Measurements from ENCODE around the gene PCDHB12.
"Not testable (repeated sequence)": the region's sequence is repeated elsewhere in the genome, so short reads cannot be mapped to it uniquely, and the experiment has no call there.

Gene PCDHB12

DNA sequence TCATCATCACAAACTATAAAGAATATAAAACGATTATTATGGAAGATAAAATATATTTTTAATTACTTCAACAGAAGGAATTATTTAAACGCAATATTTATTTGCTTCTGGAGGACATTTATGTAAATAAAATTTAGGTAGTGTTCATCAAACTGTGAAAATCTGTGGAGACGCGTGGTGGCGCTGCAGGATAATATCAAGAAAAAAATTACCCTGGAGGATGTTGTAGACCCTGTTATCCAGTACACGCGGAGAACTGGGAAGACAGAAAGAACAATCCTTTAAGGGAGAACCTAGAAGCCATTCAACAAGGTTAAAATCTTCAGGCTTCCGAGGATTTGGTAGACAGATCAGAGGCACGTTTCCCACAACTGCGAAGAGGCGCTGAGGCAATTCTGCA is at the start of gene PCDHB12:
Gene PCDHB12, plus strand, starts transcription at position 242 of the 400 bp plus-strand sequence. CDS start 189 bp downstream, outside the sequence.
- no peak for DNase-seq

DNA sequence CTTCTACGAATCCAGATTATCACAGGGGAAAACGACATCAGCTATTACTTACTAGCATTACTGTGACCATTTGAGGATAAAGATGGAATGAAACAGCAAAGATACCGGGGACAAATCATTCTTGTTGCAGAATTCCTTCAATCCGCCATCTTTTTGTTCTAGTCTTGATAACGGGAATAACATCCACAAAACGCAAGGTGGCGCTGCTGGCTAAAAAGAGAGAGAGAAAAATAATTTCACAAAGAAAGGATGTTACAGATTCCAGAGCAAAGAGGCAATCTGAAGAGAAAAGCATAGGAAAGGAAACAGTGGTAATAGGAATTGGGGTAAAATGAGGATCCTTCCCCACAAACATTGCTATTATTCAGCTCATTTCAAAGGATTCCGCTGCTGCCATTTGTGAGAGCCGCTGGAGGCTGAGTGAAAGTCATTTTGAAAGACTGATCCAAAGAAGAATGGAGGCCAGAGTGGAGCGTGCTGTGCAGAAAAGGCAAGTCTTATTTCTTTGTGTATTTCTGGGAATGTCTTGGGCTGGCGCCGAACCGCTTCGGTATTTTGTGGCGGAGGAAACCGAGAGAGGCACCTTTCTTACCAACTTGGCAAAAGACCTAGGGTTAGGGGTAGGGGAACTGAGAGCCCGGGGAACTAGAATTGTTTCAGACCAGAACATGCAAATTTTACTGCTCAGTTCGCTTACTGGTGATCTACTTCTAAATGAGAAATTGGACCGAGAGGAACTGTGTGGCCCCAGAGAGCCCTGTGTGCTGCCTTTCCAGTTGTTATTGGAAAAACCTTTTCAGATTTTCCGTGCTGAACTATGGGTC is 35.9 kb upstream of the PCDHB12 start, which contains the start of gene PCDHB7:
Gene PCDHB7, plus strand, starts transcription at position 264 of the 824 bp plus-strand sequence. Its CDS starts 192 bp downstream, at position 456.
- no peak for DNase-seq

DNA sequence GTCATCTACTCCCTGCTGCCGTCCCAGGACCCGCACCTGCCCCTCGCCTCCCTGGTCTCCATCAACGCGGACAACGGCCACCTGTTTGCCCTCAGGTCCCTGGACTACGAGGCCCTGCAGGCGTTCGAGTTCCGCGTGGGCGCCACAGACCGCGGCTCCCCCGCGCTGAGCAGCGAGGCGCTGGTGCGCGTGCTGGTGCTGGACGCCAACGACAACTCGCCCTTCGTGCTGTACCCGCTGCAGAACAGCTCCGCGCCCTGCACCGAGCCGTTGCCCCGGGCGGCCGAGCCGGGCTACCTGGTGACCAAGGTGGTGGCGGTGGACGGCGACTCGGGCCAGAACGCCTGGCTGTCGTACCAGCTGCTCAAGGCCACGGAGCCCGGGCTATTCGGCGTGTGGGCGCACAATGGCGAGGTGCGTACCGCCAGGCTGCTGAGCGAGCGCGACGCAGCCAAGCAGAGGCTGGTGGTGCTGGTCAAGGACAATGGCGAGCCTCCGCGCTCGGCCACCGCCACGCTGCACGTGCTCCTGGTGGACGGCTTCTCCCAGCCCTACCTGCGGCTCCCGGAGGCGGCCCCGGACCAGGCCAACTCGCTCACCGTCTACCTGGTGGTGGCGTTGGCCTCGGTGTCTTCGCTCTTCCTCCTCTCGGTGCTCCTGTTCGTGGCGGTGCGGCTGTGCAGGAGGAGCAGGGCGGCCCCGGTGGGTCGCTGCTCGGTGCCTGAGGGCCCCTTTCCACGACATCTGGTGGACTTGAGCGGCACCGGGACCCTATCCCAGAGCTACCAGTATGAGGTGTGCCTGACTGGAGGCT is 34.0 kb upstream of the PCDHB12 start:
- DNase-seq, result not testable (repeated sequence)

DNA sequence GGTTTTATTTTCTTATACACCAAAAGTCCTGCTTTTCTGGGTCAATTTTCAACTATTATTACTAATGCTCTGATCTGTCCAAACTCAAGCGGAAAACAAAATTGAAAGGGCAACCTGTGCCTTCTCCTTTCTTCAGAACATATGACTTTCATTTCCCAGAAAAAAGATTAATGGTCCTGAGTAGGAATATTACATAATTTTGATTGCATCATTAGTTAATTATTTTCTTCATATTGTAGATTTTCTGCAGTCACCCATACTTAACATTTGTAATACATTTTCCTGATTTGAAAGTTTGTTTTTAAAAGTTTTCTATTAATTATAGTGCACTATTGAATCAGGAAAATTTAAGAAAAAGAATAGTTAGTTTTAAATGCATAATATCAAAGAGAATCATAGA is 32.6 kb upstream of the PCDHB12 start:
- DNase-seq, result no peak

DNA sequence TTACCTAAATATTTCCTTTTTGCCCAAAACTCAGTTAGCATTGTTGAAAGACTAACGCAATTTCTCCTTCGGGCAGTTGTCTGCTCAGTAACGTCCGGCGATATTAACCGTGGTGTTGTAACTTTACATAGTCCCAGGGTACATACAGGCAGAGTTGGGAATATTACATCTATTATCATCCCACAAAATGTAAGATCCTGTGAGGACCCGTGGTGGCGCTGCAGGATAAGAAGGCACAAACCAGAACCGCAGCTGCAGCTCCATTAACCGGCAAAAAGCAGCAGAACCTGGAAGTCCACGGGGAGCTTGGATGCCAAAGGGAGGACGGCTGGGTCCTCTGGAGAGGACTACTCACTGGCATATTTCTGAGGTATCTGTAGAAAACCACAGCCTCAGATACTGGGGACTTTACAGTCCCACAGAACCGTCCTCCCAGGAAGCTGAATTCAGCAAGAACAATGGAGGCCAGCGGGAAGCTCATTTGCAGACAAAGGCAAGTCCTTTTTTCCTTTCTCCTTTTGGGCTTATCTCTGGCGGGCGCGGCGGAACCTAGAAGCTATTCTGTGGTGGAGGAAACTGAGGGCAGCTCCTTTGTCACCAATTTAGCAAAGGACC is 30.8 kb upstream of the PCDHB12 start, which contains the start of gene PCDHB8:
Gene PCDHB8, plus strand, starts transcription at position 214 of the 615 bp plus-strand sequence. Its CDS starts 245 bp downstream, at position 459.
- DNase-seq, result not testable (repeated sequence)

DNA sequence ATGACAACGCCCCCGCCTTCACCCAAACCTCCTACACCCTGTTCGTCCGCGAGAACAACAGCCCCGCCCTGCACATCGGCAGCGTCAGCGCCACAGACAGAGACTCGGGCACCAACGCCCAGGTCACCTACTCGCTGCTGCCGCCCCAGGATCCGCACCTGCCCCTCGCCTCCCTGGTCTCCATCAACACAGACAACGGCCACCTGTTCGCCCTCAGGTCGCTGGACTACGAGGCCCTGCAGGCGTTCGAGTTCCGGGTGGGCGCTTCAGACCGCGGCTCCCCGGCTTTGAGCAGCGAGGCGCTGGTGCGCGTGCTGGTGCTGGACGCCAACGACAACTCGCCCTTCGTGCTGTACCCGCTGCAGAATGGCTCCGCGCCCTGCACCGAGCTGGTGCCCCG is 29.1 kb upstream of the PCDHB12 start:
- not testable (repeated sequence) for DNase-seq

DNA sequence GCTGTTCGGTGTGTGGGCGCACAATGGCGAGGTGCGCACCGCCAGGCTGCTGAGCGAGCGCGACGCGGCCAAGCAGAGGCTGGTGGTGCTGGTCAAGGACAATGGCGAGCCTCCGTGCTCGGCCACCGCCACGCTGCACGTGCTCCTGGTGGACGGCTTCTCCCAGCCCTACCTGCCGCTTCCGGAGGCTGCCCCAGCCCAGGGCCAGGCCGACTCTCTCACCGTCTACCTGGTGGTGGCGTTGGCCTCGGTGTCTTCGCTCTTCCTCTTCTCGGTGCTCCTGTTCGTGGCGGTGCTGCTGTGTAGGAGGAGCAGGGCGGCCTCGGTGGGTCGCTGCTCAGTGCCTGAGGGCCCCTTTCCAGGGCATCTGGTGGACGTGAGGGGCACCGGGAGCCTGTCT is 28.6 kb upstream of the PCDHB12 start:
- not testable (repeated sequence) for DNase-seq

DNA sequence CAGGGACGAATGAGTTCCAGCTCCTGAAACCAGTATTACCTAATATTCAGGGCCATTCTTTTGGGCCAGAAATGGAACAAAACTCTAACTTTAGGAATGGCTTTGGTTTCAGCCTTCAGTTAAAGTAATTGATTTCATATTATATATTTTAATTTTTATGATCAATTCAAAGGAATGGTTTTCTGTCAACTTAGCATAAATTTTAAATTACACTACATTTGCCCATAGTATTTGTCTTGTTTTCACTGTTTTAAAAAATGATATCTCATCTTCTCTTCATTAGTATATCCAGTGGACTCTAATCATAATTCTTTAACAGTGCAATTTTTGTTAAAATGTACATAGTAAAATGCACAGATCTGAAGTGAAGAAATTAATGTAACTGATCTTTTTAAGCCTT is 28.2 kb upstream of the PCDHB12 start:
- DNase-seq, result no peak

DNA sequence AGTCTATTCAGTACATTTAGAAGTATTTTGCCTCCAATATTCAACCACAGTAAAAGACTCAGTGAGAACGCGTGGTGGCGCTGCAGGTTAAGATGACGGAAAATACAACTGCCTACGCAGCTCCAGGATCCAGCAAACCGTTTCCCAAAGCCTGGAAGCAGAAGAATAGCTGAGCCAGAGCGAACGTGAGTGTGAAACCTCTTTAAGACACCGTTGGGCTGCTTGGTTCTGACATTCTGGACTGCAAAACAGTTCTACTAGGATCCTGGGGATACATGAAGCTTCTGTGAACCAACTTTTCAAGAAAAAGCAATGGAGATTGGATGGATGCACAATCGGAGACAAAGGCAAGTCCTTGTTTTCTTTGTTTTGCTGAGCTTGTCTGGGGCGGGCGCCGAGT is 26.3 kb upstream of the PCDHB12 start, which contains the start of gene PCDHB16:
Gene PCDHB16, plus strand, starts transcription at position 140 of the 400 bp plus-strand sequence. Its CDS starts 173 bp downstream, at position 313.
- no peak for DNase-seq

DNA sequence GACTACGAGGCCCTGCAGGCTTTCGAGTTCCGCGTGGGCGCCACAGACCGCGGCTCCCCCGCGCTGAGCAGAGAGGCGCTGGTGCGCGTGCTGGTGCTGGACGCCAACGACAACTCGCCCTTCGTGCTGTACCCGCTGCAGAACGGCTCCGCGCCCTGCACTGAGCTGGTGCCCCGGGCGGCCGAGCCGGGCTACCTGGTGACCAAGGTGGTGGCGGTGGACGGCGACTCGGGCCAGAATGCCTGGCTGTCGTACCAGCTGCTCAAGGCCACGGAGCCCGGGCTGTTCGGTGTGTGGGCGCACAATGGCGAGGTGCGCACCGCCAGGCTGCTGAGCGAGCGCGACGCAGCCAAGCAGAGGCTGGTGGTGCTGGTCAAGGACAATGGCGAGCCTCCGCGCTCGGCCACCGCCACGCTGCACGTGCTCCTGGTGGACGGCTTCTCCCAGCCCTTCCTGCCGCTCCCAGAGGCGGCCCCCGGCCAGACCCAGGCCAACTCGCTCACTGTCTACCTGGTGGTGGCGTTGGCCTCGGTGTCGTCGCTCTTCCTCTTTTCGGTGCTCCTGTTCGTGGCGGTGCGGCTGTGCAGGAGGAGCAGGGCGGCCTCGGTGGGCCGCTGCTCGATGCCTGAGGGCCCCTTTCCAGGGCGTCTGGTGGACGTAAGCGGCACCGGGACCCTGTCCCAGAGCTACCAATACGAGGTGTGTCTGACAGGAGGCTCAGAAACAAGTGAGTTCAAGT is 24.2 kb upstream of the PCDHB12 start:
- not testable (repeated sequence) for DNase-seq

DNA sequence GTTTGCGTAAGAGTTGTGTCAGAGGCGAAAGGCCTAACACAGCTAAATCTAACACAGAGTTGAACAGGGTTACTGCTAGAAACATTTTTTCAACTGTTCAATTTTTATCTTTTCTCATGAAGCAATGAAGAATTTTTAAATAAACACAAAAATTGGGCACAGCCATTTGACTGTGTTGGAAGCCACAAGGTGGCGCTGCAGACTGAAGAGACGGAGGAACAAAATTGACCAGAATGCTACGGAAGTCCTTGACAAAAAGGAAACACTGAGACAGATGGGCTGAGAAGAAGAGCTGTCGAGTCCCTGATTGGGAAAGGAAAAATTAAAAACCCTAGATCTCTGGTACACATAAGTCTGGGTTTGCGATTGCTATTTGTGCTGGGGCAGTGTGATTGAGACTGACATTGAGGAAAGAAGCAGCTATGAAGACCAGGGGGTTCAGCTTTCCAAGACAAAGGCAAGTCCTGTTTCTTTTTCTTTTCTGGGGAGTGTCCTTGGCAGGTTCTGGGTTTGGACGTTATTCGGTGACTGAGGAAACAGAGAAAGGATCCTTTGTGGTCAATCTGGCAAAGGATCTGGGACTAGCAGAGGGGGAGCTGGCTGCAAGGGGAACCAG is 21.5 kb upstream of the PCDHB12 start, which contains the start of gene PCDHB9:
Gene PCDHB9, plus strand, starts transcription at position 265 of the 616 bp plus-strand sequence. Its CDS starts 158 bp downstream, at position 423.
- DNase-seq, result peak in 1 of 2 experiments; percentile 15

DNA sequence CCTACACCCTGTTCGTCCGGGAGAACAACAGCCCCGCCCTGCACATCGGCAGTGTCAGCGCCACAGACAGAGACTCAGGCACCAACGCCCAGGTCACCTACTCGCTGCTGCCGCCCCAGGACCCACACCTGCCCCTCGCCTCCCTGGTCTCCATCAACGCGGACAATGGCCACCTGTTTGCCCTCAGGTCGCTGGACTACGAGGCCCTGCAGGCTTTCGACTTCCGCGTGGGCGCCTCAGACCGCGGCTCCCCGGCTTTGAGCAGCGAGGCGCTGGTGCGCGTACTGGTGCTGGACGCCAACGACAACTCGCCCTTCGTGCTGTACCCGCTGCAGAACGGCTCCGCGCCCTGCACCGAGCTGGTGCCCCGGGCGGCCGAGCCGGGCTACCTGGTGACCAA is 19.8 kb upstream of the PCDHB12 start:
- DNase-seq, result not testable (repeated sequence)

DNA sequence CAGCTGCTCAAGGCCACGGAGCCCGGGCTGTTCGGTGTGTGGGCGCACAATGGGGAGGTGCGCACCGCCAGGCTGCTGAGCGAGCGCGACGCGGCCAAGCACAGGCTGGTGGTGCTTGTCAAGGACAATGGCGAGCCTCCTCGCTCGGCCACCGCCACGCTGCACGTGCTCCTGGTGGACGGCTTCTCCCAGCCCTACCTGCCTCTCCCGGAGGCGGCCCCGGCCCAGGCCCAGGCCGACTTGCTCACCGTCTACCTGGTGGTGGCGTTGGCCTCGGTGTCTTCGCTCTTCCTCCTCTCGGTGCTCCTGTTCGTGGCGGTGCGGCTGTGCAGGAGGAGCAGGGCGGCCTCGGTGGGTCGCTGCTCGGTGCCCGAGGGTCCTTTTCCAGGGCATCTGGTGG is 19.4 kb upstream of the PCDHB12 start:
- not testable (repeated sequence) for DNase-seq

DNA sequence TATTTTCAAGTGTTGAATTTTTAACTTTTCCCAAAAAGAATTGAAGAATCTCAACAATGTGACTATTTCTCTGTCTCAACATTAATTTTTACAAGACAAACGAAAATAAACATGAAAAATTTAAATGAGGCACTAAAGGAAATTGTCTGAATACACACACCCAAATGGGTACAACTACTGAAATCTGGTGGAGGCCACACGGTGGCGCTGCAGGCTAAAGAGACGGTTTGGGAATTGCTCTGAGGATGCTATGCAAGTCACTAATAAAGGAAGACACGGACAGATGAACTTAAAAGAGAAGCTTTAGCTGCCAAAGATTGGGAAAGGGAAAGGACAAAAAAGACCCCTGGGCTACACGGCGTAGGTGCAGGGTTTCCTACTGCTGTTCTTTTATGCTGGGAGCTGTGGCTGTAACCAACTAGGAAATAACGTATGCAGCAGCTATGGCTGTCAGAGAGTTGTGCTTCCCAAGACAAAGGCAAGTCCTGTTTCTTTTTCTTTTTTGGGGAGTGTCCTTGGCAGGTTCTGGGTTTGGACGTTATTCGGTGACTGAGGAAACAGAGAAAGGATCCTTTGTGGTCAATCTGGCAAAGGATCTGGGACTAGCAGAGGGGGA is 16.3 kb upstream of the PCDHB12 start, which contains the start of gene PCDHB10:
Gene PCDHB10, plus strand, starts transcription at position 244 of the 616 bp plus-strand sequence. Its CDS starts 200 bp downstream, at position 444.
- DNase-seq, result peak in 1 of 2 experiments; percentile 8

DNA sequence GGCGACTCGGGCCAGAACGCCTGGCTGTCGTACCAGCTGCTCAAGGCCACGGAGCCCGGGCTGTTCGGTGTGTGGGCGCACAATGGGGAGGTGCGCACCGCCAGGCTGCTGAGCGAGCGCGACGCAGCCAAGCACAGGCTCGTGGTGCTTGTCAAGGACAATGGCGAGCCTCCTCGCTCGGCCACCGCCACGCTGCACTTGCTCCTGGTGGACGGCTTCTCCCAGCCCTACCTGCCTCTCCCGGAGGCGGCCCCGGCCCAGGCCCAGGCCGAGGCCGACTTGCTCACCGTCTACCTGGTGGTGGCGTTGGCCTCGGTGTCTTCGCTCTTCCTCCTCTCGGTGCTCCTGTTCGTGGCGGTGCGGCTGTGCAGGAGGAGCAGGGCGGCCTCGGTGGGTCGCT is 14.2 kb upstream of the PCDHB12 start:
- not testable (repeated sequence) for DNase-seq

DNA sequence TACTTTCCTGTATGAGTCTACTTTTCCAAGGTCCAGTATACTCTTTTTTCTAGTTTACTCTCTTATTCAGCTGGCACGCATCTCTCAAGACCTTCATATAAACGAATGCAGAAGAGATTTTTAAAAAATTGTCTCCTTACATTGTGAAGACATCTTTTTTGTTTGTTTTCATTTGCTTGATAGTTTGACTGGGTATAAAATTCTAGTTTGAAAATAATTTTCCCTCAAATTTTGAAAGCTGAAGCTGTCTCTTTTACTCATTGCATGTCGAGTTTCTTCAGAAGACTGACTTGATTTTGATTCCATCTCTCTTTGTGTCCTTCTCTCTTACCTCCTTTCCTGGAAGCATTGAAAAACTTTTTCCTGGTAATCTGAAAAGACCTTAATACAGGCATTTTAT is 12.2 kb upstream of the PCDHB12 start:
- no peak for DNase-seq

DNA sequence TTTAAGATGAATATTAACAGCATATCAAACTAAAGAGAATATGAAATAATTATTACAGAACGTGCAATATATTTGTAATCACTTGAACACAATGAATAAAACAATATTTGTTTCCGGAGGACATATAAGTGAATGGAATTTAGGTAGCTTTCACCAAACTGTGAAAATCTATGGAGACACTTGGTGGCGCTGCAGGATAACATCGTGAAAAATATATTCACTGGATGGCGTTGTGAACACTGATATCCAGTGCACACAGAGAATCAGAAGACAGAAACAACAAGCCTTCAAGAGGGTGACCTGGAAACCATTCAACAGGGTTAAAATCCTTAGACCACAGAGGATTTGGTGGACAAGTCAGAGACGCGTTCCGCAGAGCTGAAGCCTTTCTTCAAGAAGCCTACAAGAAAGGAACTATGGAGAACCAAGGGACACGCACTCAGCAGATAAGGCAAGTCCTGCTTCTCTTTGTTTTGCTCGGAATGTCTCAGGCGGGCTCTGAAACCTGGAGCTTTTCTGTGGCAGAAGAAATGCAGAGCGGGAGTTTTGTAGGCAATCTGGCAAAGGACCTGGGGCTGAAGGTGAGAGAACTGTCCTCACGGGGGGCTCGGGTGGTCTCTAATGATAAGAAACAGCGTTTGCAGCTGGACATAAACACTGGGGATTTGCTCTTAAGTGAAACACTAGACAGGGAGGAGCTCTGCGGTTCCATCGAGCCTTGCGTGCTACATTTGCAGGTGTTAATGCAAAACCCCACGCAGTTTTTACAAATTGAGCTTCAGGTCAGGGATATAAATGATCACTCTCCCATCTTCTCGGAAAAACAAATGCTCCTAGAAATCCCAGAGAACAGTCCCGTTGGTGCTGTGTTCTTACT is 8.9 kb upstream of the PCDHB12 start, which contains the start of gene PCDHB11:
Gene PCDHB11, plus strand, starts transcription at position 269 of the 877 bp plus-strand sequence. Its CDS starts 148 bp downstream, at position 417.
- DNase-seq, result no peak

DNA sequence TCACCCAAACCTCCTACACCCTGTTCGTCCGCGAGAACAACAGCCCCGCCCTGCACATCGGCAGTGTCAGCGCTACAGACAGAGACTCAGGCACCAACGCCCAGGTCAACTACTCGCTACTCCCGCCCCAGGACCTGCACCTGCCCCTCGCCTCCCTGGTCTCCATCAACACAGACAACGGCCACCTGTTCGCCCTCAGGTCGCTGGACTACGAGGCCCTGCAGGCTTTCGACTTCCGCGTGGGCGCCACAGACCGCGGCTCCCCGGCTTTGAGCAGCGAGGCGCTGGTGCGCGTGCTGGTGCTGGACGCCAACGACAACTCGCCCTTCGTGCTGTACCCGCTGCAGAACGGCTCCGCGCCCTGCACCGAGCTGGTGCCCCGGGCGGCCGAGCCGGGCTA is 7.4 kb upstream of the PCDHB12 start:
- not testable (repeated sequence) for DNase-seq

DNA sequence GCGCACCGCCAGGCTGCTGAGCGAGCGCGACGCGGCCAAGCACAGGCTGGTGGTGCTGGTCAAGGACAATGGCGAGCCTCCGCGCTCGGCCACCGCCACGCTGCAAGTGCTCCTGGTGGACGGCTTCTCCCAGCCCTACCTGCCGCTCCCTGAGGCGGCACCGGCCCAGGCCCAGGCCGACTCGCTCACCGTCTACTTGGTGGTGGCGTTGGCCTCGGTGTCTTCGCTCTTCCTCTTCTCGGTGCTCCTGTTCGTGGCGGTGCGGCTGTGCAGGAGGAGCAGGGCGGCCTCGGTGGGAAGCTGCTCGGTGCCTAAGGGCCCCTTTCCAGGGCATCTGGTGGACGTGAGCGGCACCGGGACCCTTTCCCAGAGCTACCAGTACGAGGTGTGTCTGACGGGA is 6.9 kb upstream of the PCDHB12 start:
- DNase-seq, result not testable (repeated sequence)

DNA sequence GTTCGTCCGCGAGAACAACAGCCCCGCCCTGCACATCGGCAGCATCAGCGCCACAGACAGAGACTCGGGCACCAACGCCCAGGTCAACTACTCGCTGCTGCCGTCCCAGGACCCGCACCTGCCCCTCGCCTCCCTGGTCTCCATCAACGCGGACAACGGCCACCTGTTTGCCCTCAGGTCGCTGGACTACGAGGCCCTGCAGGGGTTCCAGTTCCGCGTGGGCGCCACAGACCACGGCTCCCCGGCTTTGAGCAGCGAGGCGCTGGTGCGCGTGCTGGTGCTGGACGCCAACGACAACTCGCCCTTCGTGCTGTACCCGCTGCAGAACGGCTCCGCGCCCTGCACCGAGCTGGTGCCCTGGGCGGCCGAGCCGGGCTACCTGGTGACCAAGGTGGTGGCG is 1.8 kb downstream of the PCDHB12 start:
- DNase-seq, result not testable (repeated sequence)

All from activated CD4-positive, alpha-beta T cell treated with anti-CD3 and anti-CD28 coated beads, Interleukin-2, amount 50 U/mL, for 4 hours (primary cell).